ENCODE data around the gene TUBB4B. TPM values are rescaled to one million over a fixed set of nuclear protein-coding genes. Genes with fewer than 3 reads are reported as not detected.

Gene TUBB4B
- total and polyA plus RNA-seq, 2 experiments from 2014 or later: 334 to 389 TPM

DNA sequence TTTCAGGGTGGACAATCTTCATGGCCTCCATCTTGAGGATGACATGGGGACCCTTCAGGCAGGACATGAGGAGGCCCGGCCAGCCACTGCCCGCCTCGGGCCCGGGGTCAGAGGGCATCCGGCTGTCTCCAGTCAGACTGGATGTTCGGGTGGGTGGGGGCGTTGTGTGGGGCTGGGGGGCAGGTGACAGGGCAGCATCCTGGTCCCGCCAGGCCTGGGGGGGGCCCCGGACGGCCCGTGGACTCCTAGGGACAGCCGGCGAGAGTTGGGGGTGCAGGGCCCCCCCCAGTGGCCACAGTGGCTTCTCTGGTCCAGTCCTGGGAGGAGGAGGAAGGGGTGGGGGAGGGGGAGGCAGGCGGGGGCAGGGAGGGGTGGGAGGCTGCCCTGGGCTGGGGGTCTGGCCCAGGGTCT, 20.0 kb upstream of the TUBB4B start:
- Histone ChIP-seq H3K27ac (ENCODE audit: low read depth) (no peak overlapping the region), H4K20me1 (replicated peaks; ENCODE audit: insufficient read depth) (no peaks in the 10 kb centered on the region), H2AFZ (no peak overlapping the region), H3K79me2 (replicated peaks; ENCODE audit: insufficient read depth) (no peaks in the 10 kb centered on the region), H3K4me3 (peak overlapping the region; percentile 58), H3K4me1 (ENCODE audit: insufficient read depth) (peaks cover 3% of the 10 kb centered on the region; the same call in 1 of the 2 replicates), H3K4me2 (peak overlapping the region; percentile 73; the same call in 1 of the 2 replicates), H3K36me3 (ENCODE audit: insufficient read depth) (no peaks in the 10 kb centered on the region), H3K9me2 (ENCODE audit: insufficient read depth) (no peaks in the 10 kb centered on the region), H3F3A (replicated peaks; ENCODE audit: low read depth) (0 out of 2 replicates have a peak, but pooled peaks cover 9% of the 10 kb centered on the region), H3K27me3 (ENCODE audit: insufficient read depth) (peaks cover 9% of the 10 kb centered on the region; the same call in 1 of the 2 replicates)
- H3K4me3 Mint-ChIP-seq: peak overlapping the region; percentile 30; the same call in 1 of the 3 replicates
- ATAC-seq: no peak
- TF ChIP-seq ZNF331 (CRISPR knock-in tag; IDR thresholded peaks at IDR 0.05; ENCODE audit: low read depth): no peak
- no peak for TF ChIP-seq EZH2 (IDR thresholded peaks at IDR 0.05; ENCODE audit: low read depth, unreplicated experiment)
- TF ChIP-seq JUNB (IDR thresholded peaks at IDR 0.05; ENCODE audit: unreplicated experiment): no peak
- no peak for TF ChIP-seq ZNF114 (CRISPR knock-in tag; IDR thresholded peaks at IDR 0.05)
- no peak for TF ChIP-seq EZH2phosphoT487 (IDR thresholded peaks at IDR 0.05; ENCODE audit: unreplicated experiment)
- no peak for TF ChIP-seq NANOG (IDR thresholded peaks at IDR 0.05; ENCODE audit: borderline replicate concordance)
- H3K4me1 Mint-ChIP-seq: peaks cover 7% of the 10 kb centered on the region; the same call in 2 of the 3 replicates
- H3K36me3 Mint-ChIP-seq (ENCODE audit: low read depth): no peaks in the 10 kb centered on the region; the same call in 2 of the 3 replicates
- H3K27ac Mint-ChIP-seq: no peak overlapping the region
- no peaks in the 10 kb centered on the region for H3K27me3 Mint-ChIP-seq (ENCODE audit: insufficient read depth, low read depth, poor library complexity)
- DNase-seq (ENCODE audit: low spot score): no peak
- H3K9me3 Mint-ChIP-seq: no peaks in the 10 kb centered on the region

DNA sequence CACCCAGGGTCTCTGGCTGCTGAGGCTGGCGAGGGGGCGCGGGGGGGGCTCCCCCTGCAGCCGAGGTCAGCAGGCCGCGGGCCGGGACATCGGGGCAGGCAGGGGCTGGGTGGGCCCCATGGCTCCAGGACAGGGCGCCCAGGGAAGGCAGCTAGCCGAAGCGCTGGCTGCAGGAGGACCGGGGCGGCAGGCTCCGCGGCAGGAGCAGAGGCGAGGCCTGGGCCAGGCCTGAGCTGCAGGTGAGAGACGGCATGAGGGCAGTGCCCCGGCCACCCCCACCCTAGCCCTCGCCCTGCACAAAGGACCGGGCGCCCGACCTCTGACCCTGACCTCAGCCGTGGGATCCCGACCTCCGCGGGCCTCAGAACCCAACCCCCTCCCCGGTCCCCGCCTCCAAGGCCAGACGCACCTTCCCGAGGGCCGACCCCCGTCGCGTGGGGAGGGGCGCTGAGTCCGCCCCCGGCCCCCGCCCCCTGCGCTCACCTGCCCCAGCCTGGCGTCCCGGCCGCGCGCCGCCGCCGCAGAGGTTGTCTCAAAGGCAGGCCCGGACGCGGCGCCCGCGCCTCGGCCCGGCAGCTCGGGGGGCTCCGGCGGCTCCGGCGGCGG, 19.5 kb upstream of the TUBB4B start:
- peak overlapping the region; percentile 48; the same call in 2 of the 3 replicates for H3K4me3 Mint-ChIP-seq
- H3K27me3 Mint-ChIP-seq (ENCODE audit: insufficient read depth, low read depth, poor library complexity): no peaks in the 10 kb centered on the region
- peaks cover 3% of the 10 kb centered on the region; the same call in 1 of the 2 replicates for H3K4me1 ChIP-seq (ENCODE audit: insufficient read depth)
- H3K9me2 ChIP-seq (ENCODE audit: insufficient read depth): no peaks in the 10 kb centered on the region
- H3K4me2 ChIP-seq: peak overlapping the region; percentile 73
- 0 out of 2 replicates have a peak, but pooled peaks cover 9% of the 10 kb centered on the region for H3F3A ChIP-seq (replicated peaks; ENCODE audit: low read depth)
- no peak overlapping the region for H2AFZ ChIP-seq
- ATAC-seq: peak; percentile 11
- H3K36me3 Mint-ChIP-seq (ENCODE audit: low read depth): no peaks in the 10 kb centered on the region
- H3K27me3 ChIP-seq (ENCODE audit: insufficient read depth): peaks cover 9% of the 10 kb centered on the region; the same call in 1 of the 2 replicates
- no peaks in the 10 kb centered on the region for H4K20me1 ChIP-seq (replicated peaks; ENCODE audit: insufficient read depth)
- DNase-seq (ENCODE audit: low spot score): peak; percentile 71
- no peaks in the 10 kb centered on the region for H3K79me2 ChIP-seq (replicated peaks; ENCODE audit: insufficient read depth)
- peak overlapping the region; percentile 58 for H3K4me3 ChIP-seq
- H3K36me3 ChIP-seq (ENCODE audit: insufficient read depth): no peaks in the 10 kb centered on the region
- peaks cover 7% of the 10 kb centered on the region; the same call in 2 of the 3 replicates for H3K4me1 Mint-ChIP-seq
- no peak overlapping the region for H3K27ac ChIP-seq (ENCODE audit: low read depth)
- no peaks in the 10 kb centered on the region for H3K9me3 Mint-ChIP-seq
- no peak overlapping the region for H3K27ac Mint-ChIP-seq
- no peak for TF ChIP-seq POLR2AphosphoS5 (IDR thresholded peaks at IDR 0.05; ENCODE audit: low read depth)
- TF ChIP-seq, protein P1, sequence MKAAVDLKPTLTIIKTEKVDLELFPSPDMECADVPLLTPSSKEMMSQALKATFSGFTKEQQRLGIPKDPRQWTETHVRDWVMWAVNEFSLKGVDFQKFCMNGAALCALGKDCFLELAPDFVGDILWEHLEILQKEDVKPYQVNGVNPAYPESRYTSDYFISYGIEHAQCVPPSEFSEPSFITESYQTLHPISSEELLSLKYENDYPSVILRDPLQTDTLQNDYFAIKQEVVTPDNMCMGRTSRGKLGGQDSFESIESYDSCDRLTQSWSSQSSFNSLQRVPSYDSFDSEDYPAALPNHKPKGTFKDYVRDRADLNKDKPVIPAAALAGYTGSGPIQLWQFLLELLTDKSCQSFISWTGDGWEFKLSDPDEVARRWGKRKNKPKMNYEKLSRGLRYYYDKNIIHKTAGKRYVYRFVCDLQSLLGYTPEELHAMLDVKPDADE (IDR thresholded peaks at IDR 0.05): no peak
- TF ChIP-seq, protein P2, sequence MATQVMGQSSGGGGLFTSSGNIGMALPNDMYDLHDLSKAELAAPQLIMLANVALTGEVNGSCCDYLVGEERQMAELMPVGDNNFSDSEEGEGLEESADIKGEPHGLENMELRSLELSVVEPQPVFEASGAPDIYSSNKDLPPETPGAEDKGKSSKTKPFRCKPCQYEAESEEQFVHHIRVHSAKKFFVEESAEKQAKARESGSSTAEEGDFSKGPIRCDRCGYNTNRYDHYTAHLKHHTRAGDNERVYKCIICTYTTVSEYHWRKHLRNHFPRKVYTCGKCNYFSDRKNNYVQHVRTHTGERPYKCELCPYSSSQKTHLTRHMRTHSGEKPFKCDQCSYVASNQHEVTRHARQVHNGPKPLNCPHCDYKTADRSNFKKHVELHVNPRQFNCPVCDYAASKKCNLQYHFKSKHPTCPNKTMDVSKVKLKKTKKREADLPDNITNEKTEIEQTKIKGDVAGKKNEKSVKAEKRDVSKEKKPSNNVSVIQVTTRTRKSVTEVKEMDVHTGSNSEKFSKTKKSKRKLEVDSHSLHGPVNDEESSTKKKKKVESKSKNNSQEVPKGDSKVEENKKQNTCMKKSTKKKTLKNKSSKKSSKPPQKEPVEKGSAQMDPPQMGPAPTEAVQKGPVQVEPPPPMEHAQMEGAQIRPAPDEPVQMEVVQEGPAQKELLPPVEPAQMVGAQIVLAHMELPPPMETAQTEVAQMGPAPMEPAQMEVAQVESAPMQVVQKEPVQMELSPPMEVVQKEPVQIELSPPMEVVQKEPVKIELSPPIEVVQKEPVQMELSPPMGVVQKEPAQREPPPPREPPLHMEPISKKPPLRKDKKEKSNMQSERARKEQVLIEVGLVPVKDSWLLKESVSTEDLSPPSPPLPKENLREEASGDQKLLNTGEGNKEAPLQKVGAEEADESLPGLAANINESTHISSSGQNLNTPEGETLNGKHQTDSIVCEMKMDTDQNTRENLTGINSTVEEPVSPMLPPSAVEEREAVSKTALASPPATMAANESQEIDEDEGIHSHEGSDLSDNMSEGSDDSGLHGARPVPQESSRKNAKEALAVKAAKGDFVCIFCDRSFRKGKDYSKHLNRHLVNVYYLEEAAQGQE (IDR thresholded peaks at IDR 0.05; ENCODE audit: unreplicated experiment): no peak
- no peak for TF ChIP-seq STAT1 (IDR thresholded peaks at IDR 0.05; ENCODE audit: unreplicated experiment)
- TF ChIP-seq NANOG (IDR thresholded peaks at IDR 0.05; ENCODE audit: borderline replicate concordance): no peak
- TF ChIP-seq JUNB (IDR thresholded peaks at IDR 0.05; ENCODE audit: unreplicated experiment): no peak
- TF ChIP-seq ZNF114 (CRISPR knock-in tag; IDR thresholded peaks at IDR 0.05): no peak
- TF ChIP-seq CREB1 (CRISPR knock-in tag; IDR thresholded peaks at IDR 0.05; ENCODE audit: low read depth): no peak
- TF ChIP-seq EZH2 (IDR thresholded peaks at IDR 0.05; ENCODE audit: low read depth, unreplicated experiment): no peak

Data from GM23338 (cell line).